C1 segment of cervical spinal cord (tissue), 14 donors: ENCODE results near the gene SPAG16.
"Not testable (repeated sequence)": the region's sequence is repeated elsewhere in the genome, so short reads cannot be mapped to it uniquely, and the experiment has no call there.

Experiments
- DNase-seq, 14 donors: peaks; one replicate each; lab custom pipeline; 2025; lab: John Stamatoyannopoulos, UW

Gene SPAG16

DNA sequence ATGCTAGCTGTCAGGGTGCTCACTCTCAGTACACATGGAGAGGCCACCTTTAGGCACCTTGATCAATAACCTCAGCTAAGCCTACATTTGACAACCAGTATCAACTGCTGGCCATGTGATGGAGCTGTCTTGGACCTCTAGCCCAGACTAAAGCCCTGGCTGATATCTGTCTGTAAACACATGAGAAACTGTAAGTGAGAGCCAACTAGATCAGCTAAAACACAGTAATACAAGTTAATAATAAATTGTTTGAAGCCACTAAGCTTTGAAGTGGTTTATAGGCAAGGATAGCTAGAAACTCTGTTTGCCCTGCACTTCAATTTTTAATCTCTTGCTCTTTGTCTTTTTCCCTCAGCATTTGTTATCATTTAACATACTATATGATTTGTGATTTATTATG lies 407.1 kb downstream of the SPAG16 start:
- DNase-seq: no peak

DNA sequence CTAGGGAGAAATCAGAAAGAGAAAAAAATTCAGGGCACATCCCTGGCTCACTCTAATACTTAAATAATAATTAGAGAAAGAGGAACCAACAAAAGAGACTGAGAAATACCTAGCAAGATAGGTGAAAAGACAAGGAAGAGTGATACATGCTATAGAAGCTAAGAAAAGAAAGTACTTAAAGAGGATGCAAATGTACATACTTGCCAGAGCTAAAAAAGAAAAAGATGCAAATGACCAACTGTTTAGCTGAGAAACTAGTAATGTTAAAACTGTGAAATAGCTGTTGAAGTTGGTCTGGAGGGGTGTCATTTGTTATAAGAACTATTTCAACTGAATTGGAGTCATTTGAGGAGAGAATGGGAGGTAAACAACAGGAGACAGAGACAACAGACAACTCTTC lies 412.2 kb downstream of the SPAG16 start:
- DNase-seq: no peak

DNA sequence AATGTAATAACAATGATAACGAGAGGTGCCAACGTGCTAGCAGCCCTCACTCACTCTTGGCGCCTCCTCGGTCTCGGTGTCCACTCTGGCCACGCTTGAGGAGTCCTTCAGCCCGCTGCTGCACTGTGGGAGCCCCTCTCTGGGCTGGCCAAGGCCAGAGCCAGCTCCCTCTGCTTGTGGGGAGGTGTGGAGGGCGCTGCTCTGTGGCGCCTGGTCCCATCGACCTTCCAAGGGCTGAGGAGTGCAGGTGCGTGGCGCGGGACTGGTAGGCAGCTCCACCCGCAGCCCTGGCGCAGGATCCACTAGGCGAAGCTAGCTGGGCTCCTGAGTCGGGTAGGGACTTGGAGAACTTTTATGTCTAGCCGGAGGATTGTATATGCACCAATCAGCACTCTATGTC lies 417.1 kb downstream of the SPAG16 start:
- not testable (repeated sequence) for DNase-seq

DNA sequence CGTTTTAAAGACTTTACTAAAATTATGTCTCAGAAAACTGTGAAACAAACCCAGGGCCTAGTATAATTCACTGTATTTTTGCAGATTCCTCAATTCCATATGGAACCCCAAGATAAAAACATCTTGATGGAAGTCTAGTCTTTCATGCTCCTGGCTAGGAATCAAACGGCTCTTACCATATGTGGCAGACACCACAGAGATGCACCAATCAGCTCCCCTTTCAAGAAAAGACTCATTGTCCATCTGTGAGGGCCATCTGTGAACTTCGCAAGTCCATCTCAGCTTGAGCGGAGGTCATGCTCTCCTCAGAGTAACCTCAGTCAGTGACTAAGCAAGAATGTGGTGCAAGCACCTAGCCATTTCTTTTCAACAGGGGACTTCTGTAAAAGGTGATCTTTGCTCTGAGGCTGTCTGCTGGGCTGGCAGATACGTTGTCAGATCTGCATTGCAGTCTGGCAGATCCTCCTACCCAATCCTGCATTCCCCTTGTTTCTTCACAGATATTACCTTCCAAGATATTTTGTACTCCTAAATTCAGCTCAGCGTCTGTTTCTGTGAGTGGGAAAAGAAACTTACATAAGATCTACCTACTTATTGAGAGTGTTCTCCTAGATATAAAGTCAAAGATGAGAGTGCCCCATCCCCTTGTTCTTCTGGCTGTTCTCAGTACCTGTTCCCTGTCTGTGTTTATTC lies 419.3 kb downstream of the SPAG16 start:
- DNase-seq: no peak

DNA sequence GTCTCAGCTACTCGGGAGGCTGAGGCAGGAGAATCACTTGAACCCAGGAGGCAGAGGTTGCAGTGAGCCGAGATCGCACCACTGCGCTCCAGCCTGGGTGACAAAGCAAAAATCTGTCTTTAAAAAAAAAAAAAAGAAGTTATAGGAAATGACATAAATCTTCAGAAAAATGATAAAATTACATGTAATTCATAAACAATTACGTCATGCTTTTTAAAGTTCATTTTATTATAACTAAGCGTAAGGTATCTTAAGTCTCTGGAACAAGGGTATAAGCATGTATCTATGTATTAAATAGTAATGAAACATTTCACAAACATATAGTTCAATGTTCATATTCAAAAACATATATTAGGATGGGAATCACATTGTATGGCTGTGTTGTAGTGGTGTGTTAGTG lies 425.9 kb downstream of the SPAG16 start:
- no peak for DNase-seq

DNA sequence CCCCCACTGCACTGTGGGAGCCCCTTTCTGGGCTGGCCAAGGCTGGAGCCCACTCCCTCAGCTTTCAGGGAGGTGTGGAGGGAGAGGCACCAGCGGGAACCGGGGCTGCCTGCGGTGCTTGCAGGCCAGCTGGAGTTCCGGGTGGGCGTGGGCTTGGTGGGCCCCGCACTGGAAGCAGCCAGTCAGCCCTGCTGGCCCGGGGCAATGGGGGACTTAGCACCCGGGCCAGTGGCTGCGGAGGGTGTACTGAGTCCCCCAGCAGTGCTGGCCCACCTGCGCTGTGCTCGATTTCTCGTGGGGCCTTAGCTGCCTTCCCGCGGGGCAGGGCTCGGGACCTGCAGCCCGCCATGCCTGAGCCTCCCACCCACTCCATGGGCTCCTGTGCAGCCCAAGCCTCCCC lies 434.1 kb downstream of the SPAG16 start:
- not testable (repeated sequence) for DNase-seq

DNA sequence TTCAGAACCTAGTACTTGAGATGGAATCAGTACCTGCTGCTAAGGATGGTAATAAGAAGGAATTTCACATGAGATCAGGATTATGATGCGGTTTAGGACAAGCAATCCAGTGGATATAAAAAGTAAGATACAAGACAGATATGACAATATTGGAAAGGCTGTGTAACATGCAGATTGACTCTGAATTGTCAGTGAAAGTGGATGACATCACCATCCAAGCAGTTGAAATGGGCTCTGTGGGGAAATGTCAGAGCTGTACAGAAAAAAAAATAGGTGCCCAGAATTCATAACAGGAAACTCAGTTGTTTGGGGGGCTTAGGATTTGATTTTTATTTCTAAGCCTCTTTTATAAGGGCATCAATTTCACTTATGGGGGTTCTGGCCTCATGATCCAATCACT lies 438.3 kb downstream of the SPAG16 start:
- no peak for DNase-seq

DNA sequence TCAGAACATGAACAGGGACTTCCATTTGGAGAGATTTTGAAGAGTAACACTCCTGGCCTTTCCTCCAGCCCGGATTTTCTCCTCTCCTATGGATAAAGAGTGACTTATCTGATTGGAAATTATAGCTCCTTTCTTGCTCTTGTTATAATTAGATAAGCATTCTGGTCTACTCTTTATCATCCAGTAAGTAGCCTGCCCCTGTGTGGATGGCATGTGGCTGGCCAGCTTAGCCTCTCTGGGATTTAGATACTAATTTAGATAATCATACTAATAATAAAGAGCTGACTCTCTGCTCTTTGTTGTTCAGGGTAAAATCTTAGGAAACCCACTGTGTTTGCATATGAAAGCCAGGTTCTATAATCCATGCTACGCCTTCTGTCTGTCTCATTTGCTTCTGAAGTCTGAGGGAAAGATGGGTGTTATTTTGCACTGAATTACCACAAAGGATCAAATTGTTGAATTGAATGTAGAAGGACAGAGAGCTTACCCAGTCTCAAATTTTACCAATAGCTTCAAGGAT lies 438.8 kb downstream of the SPAG16 start:
- DNase-seq: no peak

DNA sequence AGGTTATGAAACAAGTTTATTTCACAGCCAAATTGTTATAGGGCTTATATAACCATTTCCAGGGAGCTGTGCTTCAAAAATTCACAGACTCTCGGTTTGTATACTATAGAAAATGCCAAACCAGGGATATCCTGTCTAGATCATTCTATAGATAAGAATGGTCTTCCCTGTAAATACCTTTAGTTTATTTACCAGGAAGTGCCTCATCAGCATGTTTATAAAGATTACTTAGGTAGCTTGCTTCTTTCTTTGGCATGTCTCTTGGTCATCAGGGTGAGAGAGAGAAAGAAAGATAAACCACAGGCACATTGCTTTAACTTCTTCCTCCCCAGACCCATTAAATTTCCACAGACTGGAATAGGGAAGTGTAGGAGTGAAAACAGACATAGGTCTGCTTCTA lies 439.4 kb downstream of the SPAG16 start:
- no peak for DNase-seq

DNA sequence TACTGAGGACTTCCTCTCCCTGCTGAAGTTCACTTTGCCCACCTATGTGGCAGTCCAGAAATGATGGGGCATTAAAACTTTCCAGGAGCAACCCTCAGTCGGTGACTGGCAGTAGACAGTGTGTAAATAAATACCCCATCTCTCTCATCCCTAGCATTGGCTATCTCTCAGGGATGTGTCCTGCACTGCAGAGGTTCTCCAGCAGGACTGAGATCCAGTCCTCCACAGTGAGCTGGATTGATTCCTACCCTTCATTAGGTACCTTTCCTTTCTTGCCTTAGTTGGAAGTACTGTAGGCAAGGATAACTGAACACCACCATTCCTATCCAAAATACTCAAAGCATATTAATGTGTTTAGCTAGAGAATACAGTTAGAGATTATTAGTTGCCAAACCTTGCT lies 441.8 kb downstream of the SPAG16 start:
- DNase-seq: no peak

DNA sequence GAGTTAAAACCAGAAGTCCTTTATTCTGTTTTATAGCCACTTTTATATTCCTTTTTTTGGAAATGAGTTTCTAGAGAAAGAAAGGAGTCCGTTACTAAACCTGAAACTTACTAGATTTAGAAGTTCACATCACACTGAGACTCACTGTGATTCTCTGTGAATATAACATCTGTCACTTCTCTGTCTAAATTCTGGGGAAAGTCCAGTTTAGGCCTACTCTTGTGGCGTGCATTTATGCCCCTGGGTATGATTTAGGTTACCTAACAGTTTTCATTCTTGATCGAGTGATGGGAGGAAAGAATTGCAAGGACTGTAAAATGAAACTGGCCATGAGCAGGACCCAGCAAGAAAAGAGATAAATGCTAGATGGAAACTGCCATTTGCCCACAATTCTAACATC lies 449.6 kb downstream of the SPAG16 start:
- DNase-seq: no peak

DNA sequence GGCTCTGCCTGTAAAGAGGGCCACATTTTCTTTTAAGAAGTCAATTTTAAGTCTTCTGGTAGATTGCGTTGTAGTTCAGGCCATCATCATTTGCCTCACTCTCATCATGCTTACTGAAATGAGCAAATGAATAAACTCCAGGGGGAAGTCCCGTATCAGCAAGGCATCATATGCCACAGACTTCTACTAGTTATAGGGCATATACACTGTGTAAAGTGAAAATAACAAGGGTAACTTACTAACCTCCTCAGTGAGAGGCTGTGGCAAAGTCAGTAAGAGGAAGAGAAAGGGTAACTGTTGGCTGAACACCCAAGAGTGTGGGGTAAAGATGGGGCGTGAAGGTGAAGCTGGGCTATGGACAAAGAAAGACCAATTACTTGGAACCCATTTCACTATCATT lies 456.2 kb downstream of the SPAG16 start:
- no peak for DNase-seq

DNA sequence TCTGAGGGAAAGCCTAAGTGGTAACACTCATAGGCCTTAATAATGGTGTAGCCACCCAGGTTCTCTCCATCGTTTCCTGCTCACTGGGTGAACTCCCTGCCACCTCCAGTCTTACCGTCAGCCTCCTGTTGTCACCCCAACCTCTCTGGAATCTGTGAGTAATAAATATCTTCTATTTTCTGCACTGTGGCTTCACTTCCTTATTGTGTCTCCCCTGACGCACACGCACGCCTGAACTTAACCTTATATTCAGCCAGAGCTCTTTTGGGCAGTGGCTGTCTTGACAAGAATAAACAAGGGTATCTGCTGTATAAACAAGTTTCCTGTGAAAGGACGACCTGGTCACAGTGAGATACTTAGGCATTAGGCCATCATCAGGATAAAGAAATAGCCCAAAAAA lies 467.2 kb downstream of the SPAG16 start:
- DNase-seq: no peak

DNA sequence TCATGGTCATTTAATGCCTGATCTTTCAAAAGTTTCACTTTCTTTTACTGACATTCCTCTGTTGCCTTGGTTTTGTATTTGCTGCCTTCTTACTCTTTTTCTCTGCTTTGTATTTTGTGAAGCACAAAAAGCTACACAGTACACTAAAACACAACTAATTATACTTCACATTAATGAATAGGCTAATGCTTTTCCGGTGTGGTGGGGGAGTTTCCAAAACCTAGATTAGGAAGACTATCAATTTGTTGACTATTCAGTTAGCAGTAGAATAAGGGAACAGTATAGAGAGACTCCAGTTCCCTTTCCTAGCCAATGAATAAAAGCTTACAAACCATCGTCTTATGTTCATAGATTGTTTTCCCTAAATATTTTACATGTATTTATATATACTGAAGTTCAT lies 468.3 kb downstream of the SPAG16 start:
- DNase-seq: no peak

DNA sequence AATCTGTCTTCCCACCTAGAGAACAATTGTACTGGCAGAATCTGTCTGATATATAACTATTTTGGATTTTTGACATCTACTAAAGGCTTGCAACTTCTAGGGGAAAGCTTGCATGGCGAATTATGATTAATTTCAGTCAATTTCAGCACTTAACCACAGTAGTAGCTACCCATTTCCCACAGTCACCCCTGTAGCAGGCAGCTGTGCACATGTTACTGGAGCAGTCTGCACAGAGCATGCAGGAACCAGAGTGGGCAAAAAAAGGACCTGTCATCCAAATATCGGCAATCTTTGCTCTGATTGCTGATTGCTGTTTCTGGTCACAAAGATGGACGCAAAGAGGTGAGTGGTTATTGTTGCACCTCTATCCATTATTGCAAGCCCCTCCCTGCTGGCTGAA lies 473.3 kb downstream of the SPAG16 start:
- DNase-seq: no peak

DNA sequence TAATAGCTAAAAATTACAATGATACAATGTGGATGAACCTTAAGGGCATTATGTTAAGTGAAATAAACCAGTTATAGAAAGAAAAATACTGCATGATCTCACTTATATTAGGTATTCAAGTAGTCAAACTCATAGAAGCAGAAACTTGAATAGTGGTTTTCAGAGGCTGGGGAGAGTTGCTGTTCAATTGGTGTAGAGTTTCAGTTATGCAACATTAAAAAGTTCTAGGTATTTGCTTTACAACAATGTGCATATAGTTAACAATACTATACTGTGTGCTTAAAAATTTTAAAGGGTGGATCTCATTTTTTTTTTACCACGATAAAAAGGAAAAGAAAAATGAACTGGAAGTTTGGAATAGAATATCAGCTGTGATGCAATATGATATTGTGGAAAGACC lies 479.1 kb downstream of the SPAG16 start:
- DNase-seq: no peak

DNA sequence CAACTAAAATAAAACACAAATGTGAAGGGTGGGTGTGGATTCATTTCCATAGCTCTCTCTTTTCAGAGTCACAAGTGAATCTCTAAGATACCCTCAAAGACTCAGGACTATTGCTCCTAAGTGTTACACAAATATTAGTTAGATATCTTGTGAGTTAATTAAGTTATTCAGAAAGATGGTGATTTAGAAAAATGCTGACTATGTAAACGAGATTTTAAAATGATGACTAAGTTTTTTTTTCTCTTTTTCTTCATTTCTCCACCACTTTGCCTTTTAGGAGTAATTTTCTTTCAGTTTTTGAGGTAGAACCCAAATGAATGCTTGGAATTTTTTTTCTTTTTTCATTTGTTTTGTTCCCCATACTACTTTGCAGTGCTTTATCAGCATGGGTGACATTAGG lies 479.7 kb downstream of the SPAG16 start:
- no peak for DNase-seq

DNA sequence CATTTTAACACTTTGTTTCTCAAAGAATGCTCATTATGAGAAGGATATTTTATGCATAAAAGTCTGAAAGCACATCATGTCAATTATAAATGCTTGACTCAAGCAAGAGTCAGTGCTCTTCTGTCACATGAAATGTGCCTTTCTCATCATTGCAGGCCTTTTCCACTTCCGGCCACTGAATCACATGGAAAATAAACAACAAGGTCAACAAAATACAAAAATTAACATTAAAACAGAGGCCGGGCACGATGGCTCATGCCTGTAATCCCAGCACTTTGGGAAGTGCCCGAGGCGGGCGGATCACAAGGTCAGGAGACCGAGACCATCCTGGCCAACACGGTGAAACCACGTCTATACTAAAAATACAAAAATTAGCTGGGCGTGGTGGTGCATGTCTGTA lies 480.6 kb downstream of the SPAG16 start:
- DNase-seq: no peak

DNA sequence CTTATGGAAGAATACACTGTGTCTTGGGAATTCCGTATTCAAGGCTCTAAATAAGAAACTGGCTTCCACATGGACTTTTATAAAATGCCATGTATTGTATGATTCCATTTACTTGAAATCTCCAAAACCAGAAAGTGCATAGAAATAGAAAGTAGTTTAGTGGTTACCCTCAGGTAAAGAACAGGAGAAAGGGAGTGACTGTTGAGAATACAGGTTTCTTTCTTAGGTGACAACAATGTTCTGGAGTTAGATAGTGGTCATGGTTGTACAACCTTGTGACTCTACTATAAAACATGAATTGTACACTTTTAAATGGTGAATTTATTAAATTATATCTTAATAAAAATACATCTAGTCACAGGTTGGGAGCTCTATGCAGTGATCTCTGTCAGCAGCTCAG lies 481.8 kb downstream of the SPAG16 start:
- DNase-seq: no peak

DNA sequence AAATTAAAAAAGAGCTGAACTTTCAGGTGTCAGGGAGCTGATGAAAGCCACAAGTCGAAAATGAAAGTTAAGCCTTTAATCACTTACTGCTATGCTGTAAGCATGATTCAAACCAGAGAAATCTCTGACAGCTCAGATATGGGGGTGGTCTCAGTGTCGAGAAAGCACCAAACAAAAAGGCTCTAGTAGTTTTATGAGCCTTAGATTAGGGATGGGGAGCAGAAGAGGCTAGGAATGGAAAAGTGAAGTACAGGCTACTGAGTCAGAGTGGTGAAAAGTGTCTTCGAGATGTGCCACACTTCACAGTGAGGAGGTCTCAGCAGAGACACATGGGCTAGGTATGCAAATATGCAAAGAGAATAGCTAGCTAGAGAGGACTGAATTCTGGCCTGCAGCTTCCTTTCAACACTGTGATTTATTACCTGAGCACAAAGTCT lies 482.2 kb downstream of the SPAG16 start:
- DNase-seq: no peak

DNA sequence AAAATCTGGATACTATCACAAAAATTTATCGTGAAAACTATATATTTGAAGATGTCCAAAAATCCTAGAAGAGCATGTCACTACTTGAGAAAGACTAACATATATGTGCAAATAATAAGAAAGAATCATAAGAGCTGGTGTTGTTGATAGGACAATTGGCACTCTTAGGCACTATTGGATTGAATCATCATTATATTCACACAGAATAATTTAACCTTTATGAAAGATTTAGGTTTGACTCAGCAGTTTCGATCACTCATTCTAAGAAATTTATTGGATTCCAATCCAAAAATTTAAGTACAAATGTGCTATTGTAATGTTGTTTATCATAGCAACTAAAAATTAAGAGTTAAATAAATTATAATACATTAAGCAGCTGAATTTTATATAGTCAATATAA lies 503.6 kb downstream of the SPAG16 start:
- DNase-seq: no peak

DNA sequence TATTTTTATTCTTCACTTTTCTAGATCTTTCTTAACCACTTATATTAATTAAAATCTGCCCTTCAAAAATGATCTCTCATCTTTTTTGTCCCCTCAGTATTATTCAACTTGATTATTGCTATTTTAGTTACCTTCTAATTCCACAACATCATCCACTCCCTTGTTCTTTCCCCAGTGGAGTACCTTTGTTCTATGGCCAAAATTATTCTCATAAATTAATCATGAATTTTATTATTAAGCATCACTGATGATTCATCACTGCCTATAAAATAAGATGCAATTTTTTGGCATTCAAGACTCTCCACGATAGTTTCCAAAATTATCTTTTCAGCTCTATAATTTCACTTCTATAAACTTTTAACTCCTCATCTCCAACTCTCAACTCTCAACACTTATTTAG lies 505.7 kb downstream of the SPAG16 start:
- DNase-seq: no peak

DNA sequence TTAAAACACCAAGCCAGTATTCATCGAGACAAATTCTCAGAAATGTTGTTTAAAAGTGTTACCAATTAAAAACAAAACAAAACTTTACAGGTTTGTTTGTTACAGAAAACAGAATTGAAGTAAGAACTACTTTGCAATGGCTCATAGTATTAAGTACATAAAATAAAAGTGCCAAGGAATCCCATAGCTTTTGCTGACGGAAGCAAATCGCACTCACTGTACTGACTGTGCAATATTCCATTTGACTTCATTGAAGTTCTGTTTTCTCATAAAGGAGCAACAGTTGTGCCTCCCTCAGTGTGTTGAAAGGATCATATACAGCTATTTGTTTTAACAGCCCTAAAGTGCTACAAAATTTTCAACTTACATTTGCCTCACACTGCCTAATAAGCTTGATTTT lies 507.8 kb downstream of the SPAG16 start:
- DNase-seq: no peak

DNA sequence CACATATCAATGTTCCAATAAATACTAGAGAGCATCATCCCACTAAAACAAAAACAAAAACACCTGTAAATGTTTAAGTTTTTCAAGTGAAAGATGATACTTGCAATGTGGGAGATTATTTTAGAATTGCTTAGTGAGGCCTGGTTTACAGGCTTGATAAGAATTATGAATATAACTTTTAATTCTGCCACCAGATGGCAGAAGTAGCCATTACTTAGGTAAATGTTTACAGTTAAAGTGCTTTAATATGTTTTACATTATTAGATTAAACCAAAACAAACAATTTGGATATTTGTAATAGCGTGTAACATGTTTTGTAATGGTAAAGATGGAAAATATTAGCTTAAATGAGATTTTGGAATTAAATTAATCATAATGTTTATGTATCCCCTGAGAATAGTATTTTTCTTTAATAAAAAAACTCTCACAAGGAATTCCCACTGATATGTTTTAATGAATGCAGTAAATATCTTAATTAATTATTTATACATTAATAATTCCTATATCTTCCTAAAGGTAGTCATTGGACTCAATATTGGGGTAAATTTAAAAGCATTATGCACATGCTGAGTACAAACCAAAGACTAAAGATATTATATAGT lies 522.0 kb downstream of the SPAG16 start:
- DNase-seq: no peak
